Lung (tissue), 12 donors: Measurements from ENCODE around the gene CEMIP. TPM values are rescaled to one million over a fixed set of nuclear protein-coding genes. Genes with fewer than 3 reads are reported as not detected.

Source experiments
- ATAC-seq: fragments of 200-7000 bp; cut with Tn5 transposase; one replicate; pipeline ENCODE4 v1.9.1; 2020; ENCODE audit warnings: moderate number of reproducible peaks; ENCODE audit not compliant: insufficient read depth, low FRiP score
- DNase-seq, 3 donors: peaks; one replicate each; pipeline ENCODE4 v3.0.0-alpha.2; 2013 to 2017
- H3K27ac ChIP-seq, 2 donors: one replicate each; pipeline ENCODE4 v1.5.1; 2013; ENCODE audit warnings: mild to moderate bottlenecking in 2 of 2, moderate library complexity in 2 of 2, control low read depth in 1 of 2, inconsistent platforms in 1 of 2, low read depth in 1 of 2, low read length in 1 of 2
- H3K27me3 ChIP-seq, 3 donors: one replicate each; pipeline ENCODE4 v1.5.1; 2013; ENCODE audit warnings: low read length in 2 of 3; ENCODE audit not compliant: control insufficient read depth in 3 of 3, insufficient read depth in 3 of 3
- H3K36me3 ChIP-seq, 4 donors: one replicate each; pipeline ENCODE4 v1.5.1; 2013; ENCODE audit warnings: low read length in 4 of 4, mild to moderate bottlenecking in 1 of 4, moderate library complexity in 1 of 4; ENCODE audit not compliant: control insufficient read depth in 4 of 4, insufficient read depth in 4 of 4
- H3K4me1 ChIP-seq, 5 donors: one replicate each; pipeline ENCODE4 v1.5.1; 2013; ENCODE audit warnings: low read length in 5 of 5, mild to moderate bottlenecking in 2 of 5, moderate library complexity in 1 of 5; ENCODE audit not compliant: control insufficient read depth in 5 of 5, insufficient read depth in 5 of 5
- H3K4me3 ChIP-seq: one replicate; pipeline ENCODE4 v1.5.1; 2013; ENCODE audit warnings: mild to moderate bottlenecking, control low read depth, moderate library complexity
- H3K9ac ChIP-seq, 2 donors: one replicate each; pipeline ENCODE4 v1.5.1; 2013; ENCODE audit warnings: low read length in 2 of 2, control low read depth in 1 of 2; ENCODE audit not compliant: insufficient read depth in 1 of 2
- H3K9me3 ChIP-seq, 4 donors: one replicate each; pipeline ENCODE4 v1.5.1; 2013; ENCODE audit warnings: low read length in 3 of 4, mild to moderate bottlenecking in 1 of 4, moderate library complexity in 1 of 4; ENCODE audit not compliant: control insufficient read depth in 4 of 4, insufficient read depth in 3 of 4
- CTCF ChIP-seq: IDR thresholded peaks from 2 replicates; pipeline ENCODE4 v1.5.1; 2012; ENCODE audit warnings: mild to moderate bottlenecking; ENCODE audit errors: control extremely low read depth, extremely low read depth
- WGBS, 2 donors: extraction: QIAGEN DNeasy Blood & Tissue Kit; methylation state at CpG; one replicate each; pipeline ENCODE4 v1.1.7; 2013; 5-methylcytosine and 5-hydroxymethylcytosine counted together
- polyA plus RNA-seq, 2 donors: library from polyadenylated mRNA; stranded (reverse); fragments of 200-250 nt; gene quantifications; one replicate each; pipeline ENCODE4 v1.2.1, GENCODE V29; 2013
- total RNA-seq, 2 donors: library from RNA; depleted of rRNA in 1 of 2; stranded (reverse); fragments of >200 nt in 1 of 2; gene quantifications; one replicate each; pipeline ENCODE4 v1.2.1, GENCODE V29; 2014 to 2021
- donor health status: control.
- donor health status: control.
- donor health status: Bipolar disorder and iron deficiency.
- donor health status: healthy.
- donor health status: DM: yes; HTN: yes; CAD: no.

Gene CEMIP
- total and polyA plus RNA-seq, 4 donors: 1.9 to 32.0 (median 3.9) TPM

- no peak overlapping the region for H3K4me3 ChIP-seq
- H3K36me3 ChIP-seq: peaks cover 0 to 4% (median 2%) of the 10 kb centered on the region in 4 donors
- H3K27me3 ChIP-seq: no peaks in the 10 kb centered on the region
- no peak overlapping the region for H3K27ac ChIP-seq
- peaks cover 0 to 3% (median under 1%) of the 10 kb centered on the region in 4 donors for H3K9me3 ChIP-seq
- 98 to 100% methylated on average over 1 of the region's 1 CpG for WGBS, 2 donors
- DNase-seq: no peak
- H3K9ac ChIP-seq: no peak overlapping the region
- TF ChIP-seq CTCF: no peak
- H3K4me1 ChIP-seq: peaks cover 0 to 14% (median 5%) of the 10 kb centered on the region in 5 donors
- no peak for ATAC-seq
These were observed 218.5 kb downstream of the CEMIP start for GRCh38 chr15:80997692-80998091.

- DNase-seq (no peak), ATAC-seq (no peak)
- no peak overlapping the region for H3K9ac ChIP-seq
- no peak overlapping the region for H3K4me3 ChIP-seq
- peaks cover 0 to 9% (median 4%) of the 10 kb centered on the region in 4 donors for H3K36me3 ChIP-seq
- WGBS, 2 donors: 82 to 89% methylated on average over 1 of the region's 1 CpG
- peaks cover 0 to 17% (median 10%) of the 10 kb centered on the region in 5 donors for H3K4me1 ChIP-seq
- H3K9me3 ChIP-seq: peaks cover 0 to 3% (median 1%) of the 10 kb centered on the region in 4 donors
- H3K27ac ChIP-seq: peak overlapping the region in 1 of 2 donors; percentile 78
- no peaks in the 10 kb centered on the region for H3K27me3 ChIP-seq
- no peak for TF ChIP-seq CTCF
These were observed 219.1 kb downstream of the CEMIP start for GRCh38 chr15:80998251-80998650.

- Histone ChIP-seq H3K27ac (peak overlapping the region; percentile 94 to 96), H3K4me1 (peaks cover 0 to 17% (median 12%) of the 10 kb centered on the region in 5 donors), H3K27me3 (no peaks in the 10 kb centered on the region), H3K36me3 (peaks cover 0 to 14% (median 11%) of the 10 kb centered on the region in 4 donors), H3K4me3 (no peak overlapping the region), H3K9ac (peak overlapping the region; percentile 53 to 91), H3K9me3 (peaks cover 0 to 3% (median 1%) of the 10 kb centered on the region in 4 donors)
- WGBS, 2 donors: 14 to 33% methylated on average over 13 of the region's 13 CpGs
- TF ChIP-seq CTCF: no peak
- DNase-seq (no peak), ATAC-seq (no peak)
These were observed 220.5 kb downstream of the CEMIP start for GRCh38 chr15:80999623-81000036.

GRCh38 chr15:81000144-81000623, 221.0 kb downstream of the CEMIP start:
- H3K4me1 ChIP-seq: peaks cover 0 to 17% (median 12%) of the 10 kb centered on the region in 5 donors
- peaks cover 0 to 17% (median 11%) of the 10 kb centered on the region in 4 donors for H3K36me3 ChIP-seq
- H3K27me3 ChIP-seq: no peaks in the 10 kb centered on the region
- peak overlapping the region; percentile 78 for H3K4me3 ChIP-seq
- peak overlapping the region; percentile 53 to 91 for H3K9ac ChIP-seq
- 2 to 4% methylated on average over 20 to 21 of the region's 21 CpGs for WGBS, 2 donors
- peaks cover 0 to 3% (median 1%) of the 10 kb centered on the region in 4 donors for H3K9me3 ChIP-seq
- ATAC-seq: no peak
- TF ChIP-seq CTCF: no peak
- peak in 1 of 3 donors; percentile 50 for DNase-seq
- peak overlapping the region; percentile 94 to 96 for H3K27ac ChIP-seq
